ENCODE measurements around the gene APEH. TPM values are rescaled to one million over a fixed set of nuclear protein-coding genes. Genes with fewer than 3 reads are reported as not detected.

APEH gene
- total RNA-seq, 6 experiments from 2014 or later, result 60.9 to 114 (median 90.5) TPM

- H3K9me3 ChIP-seq, result no peaks in the 10 kb centered on the region
- intact Hi-C loops (cut with DNase I), result no loop called here
- peak; percentile 94 to 96 (median 94) for DNase-seq
- peaks cover 0 to 26% (median 10%) of the 10 kb centered on the region in 4 donors for H3K36me3 ChIP-seq
- H3K4me1 ChIP-seq, result peaks cover 0 to 21% (median under 1%) of the 10 kb centered on the region in 4 donors
- TF ChIP-seq POLR2A (IDR thresholded peaks at IDR 0.05) (peak; percentile 63), CTCF (IDR thresholded peaks at IDR 0.05) (peak; percentile 26 to 50 (median 38))
- WGBS (ENCODE audit: insufficient coverage, low coverage, low lambda C conversion rate, missing lambda C conversion rate), result 8% methylated on average over 8 of the region's 50 CpGs
- H3K4me3 ChIP-seq, result peak within 1 kb of the TSS; percentile 26 to 51 (median 31)
- no peaks in the 10 kb centered on the region for H3K27me3 ChIP-seq
- H3K27ac ChIP-seq, result no peak within 1 kb of the TSS
- peak; percentile 56 to 72 (median 68) for ATAC-seq
These were observed 45.2 kb downstream of the APEH start, which contains the start of gene AMIGO3 for GRCh38 chr3:49719214-49719884. Gene AMIGO3 (minus strand): TSS chr3:49719684. CDS start chr3:49719465, 219 bp downstream.

GRCh38 chr3:49720855-49721595 is 46.9 kb downstream of the APEH start:
- DNase-seq (peak in 1 of 3 donors; percentile 48), ATAC-seq (no peak)

DNA sequence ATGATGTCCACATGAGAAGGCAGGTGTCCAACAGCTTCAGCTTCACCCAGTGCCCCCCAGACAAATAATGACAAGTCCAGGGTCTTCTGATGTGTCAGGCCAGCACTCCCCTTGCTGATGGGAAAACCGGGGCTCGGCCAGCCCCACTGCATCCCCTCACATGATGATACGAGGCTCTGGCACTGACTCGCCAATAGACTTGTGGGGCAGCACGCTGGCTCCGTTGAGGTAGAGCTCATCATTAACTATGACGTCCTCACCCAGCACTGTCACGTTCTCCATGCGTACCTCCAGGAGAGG is 47.4 kb downstream of the APEH start:
- TF ChIP-seq POLR2A (IDR thresholded peaks at IDR 0.05), result no peak
- no peak for TF ChIP-seq CTCF (IDR thresholded peaks at IDR 0.05)
- Histone ChIP-seq H3K9me3 (no peaks in the 10 kb centered on the region), H3K36me3 (peaks cover 0 to 19% (median 8%) of the 10 kb centered on the region in 4 donors), H3K4me3 (no peak overlapping the region), H3K27me3 (no peaks in the 10 kb centered on the region), H3K27ac (no peak overlapping the region), H3K4me1 (peaks cover 0 to 31% (median 5%) of the 10 kb centered on the region in 4 donors)
- 67% methylated on average over 5 of the region's 9 CpGs for WGBS (ENCODE audit: insufficient coverage, low coverage, low lambda C conversion rate, missing lambda C conversion rate)
- intact Hi-C loops (cut with DNase I), result no loop called here
- DNase-seq (no peak), ATAC-seq (no peak)

More at GRCh38 chr3:49720855-49721595, 46.9 kb downstream of the APEH start:
- intact Hi-C loops (cut with DNase I), result no loop called here
- Histone ChIP-seq H3K4me1 (peaks cover 0 to 31% (median 5%) of the 10 kb centered on the region in 4 donors), H3K36me3 (peaks cover 0 to 19% (median 10%) of the 10 kb centered on the region in 4 donors), H3K27me3 (no peaks in the 10 kb centered on the region), H3K4me3 (no peak overlapping the region), H3K27ac (no peak overlapping the region), H3K9me3 (no peaks in the 10 kb centered on the region)
- 20% methylated on average over 1 of the region's 4 CpGs for WGBS (ENCODE audit: insufficient coverage, low coverage, low lambda C conversion rate, missing lambda C conversion rate)
- TF ChIP-seq POLR2A (IDR thresholded peaks at IDR 0.05) (no peak), CTCF (IDR thresholded peaks at IDR 0.05) (no peak)

DNA sequence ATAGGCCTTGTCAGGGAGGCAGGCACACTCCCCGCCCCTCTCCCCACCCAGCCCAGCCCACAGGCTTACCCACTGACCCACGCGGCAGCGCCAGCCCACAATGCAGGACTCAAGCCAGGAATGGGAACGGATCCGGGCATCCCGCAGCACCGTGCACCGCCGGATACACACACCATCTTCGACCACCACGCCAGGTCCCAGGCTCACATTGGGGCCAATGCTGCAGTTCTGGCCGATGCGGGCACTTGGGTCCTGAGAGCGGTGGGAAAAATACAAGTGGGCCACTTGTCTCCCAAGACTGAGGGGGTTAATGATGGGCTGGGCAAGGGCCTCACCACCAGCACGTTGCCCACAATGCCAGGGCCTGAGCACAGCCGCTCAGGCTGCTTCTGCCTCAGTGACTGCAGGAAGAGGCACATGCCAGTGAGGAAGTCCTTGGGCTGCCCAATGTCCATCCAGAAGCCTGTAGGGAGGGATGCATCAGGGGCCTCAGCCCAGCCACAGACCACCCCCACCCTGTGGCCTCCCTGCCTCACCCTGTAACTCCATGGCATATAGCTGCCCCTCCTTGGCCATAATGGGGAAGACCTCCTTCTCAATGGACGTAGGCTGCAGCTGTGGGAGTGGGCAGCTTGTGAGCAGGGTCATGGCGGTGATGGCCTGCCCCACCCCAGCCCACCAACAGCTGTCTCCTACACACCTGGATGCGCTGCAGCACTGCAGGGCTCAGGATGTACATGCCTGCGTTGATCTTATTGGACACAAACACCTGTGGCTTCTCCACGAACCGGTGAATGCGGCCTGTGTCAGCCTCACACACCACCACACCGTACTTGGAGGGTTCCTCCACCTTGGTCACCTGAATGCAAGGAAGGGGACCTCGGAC is 48.0 kb downstream of the APEH start:
- no peak for TF ChIP-seq CTCF (IDR thresholded peaks at IDR 0.05)
- TF ChIP-seq POLR2A (IDR thresholded peaks at IDR 0.05), result no peak
- H3K9me3 ChIP-seq, result no peaks in the 10 kb centered on the region
- peaks cover 0 to 31% (median 5%) of the 10 kb centered on the region in 4 donors for H3K4me1 ChIP-seq
- intact Hi-C loops (cut with DNase I), result no loop called here
- ATAC-seq, result no peak
- 70% methylated on average over 2 of the region's 26 CpGs for WGBS (ENCODE audit: insufficient coverage, low coverage, low lambda C conversion rate, missing lambda C conversion rate)
- peak overlapping the region in 2 of 3 donors; percentile 80 to 92 for H3K4me3 ChIP-seq
- no peak overlapping the region for H3K27ac ChIP-seq
- H3K36me3 ChIP-seq, result peaks cover 0 to 20% (median 10%) of the 10 kb centered on the region in 4 donors
- H3K27me3 ChIP-seq, result no peaks in the 10 kb centered on the region
- peak in 1 of 3 donors; percentile 56 for DNase-seq
